ENCODE measurements around the gene NME3. TPM values are rescaled to one million over a fixed set of nuclear protein-coding genes. Genes with fewer than 3 reads are reported as not detected.

NME3 gene
- total RNA-seq, 1 donor from 2014 or later = 56.9 TPM

GRCh38 chr16:1767116-1767994 is 4.0 kb downstream of the NME3 start:
- FAIRE-seq (no peak), DNase-seq (ENCODE audit: low read depth) (no peak)
- Histone ChIP-seq H3K36me3 (ENCODE audit: control insufficient read depth, insufficient read depth, low read length) (peaks cover 44% of the 10 kb centered on the region), H3K27me3 (ENCODE audit: control insufficient read depth, insufficient read depth, low read length) (no peaks in the 10 kb centered on the region), H3K4me3 (ENCODE audit: low read depth, low read length) (no peak overlapping the region)
- no peak for TF ChIP-seq CTCF (IDR thresholded peaks at IDR 0.05; ENCODE audit: insufficient read depth, low read length, severe bottlenecking)

GRCh38 chr16:1766701-1767100 is 4.6 kb downstream of the NME3 start:
- no peak overlapping the region for H3K4me3 ChIP-seq (ENCODE audit: low read depth, low read length)
- H3K36me3 ChIP-seq (ENCODE audit: control insufficient read depth, insufficient read depth, low read length) = peaks cover 44% of the 10 kb centered on the region
- TF ChIP-seq CTCF (IDR thresholded peaks at IDR 0.05; ENCODE audit: insufficient read depth, low read length, severe bottlenecking) = no peak
- no peaks in the 10 kb centered on the region for H3K27me3 ChIP-seq (ENCODE audit: control insufficient read depth, insufficient read depth, low read length)
- FAIRE-seq (no peak), DNase-seq (ENCODE audit: low read depth) (no peak)

- no peak for DNase-seq (ENCODE audit: low read depth)
- H3K36me3 ChIP-seq (ENCODE audit: control insufficient read depth, insufficient read depth, low read length) = peaks cover 44% of the 10 kb centered on the region
- H3K27me3 ChIP-seq (ENCODE audit: control insufficient read depth, insufficient read depth, low read length) = no peaks in the 10 kb centered on the region
- FAIRE-seq = no peak
- no peak for TF ChIP-seq CTCF (IDR thresholded peaks at IDR 0.05; ENCODE audit: insufficient read depth, low read length, severe bottlenecking)
- H3K4me3 ChIP-seq (ENCODE audit: low read depth, low read length) = no peak overlapping the region
Observed at GRCh38 chr16:1766231-1766630, 5.1 kb downstream of the NME3 start.

DNA sequence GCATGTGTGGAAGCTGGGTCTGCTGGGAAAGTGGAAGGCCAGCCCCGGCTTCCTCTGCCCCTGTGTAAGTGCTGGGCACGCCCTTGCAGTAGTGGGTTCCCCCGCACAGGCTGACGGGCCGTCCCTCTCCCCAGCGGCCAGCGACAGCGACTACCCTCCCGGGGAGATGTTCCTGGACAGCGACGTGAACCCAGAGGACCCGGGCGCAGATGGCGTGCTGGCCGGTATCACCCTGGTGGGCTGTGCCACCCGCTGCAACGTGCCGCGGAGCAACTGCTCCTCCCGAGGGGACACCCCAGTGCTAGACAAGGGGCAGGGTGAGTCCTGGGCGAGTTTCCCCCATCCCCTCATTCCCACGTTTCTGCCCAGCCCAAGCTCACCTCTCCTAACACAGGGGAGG is 5.5 kb downstream of the NME3 start:
- no peak for DNase-seq (ENCODE audit: low read depth)
- Histone ChIP-seq H3K36me3 (ENCODE audit: control insufficient read depth, insufficient read depth, low read length) (peaks cover 44% of the 10 kb centered on the region), H3K4me3 (ENCODE audit: low read depth, low read length) (no peak overlapping the region), H3K27me3 (ENCODE audit: control insufficient read depth, insufficient read depth, low read length) (no peaks in the 10 kb centered on the region)
- FAIRE-seq = no peak
- no peak for TF ChIP-seq CTCF (IDR thresholded peaks at IDR 0.05; ENCODE audit: insufficient read depth, low read length, severe bottlenecking)

DNA sequence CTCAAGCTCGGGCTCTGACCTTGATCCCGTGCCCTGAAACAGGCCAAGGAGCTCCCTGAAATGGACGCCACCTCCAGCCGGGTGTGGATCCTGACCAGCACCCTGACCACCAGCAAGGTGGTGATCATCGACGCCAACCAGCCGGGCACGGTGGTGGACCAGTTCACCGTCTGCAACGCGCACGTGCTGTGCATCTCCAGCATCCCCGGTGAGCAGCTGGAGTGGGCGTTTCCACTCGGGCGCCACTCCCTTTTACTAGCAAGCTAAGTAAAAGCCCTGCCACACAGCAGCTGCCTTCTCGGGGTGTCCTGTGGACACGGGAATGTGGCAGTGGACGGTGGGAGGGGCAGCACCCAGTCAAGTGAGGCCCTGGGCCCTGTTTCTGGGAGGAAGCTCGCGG is 6.4 kb downstream of the NME3 start:
- DNase-seq (ENCODE audit: low read depth) (no peak), FAIRE-seq (no peak)
- no peak for TF ChIP-seq CTCF (IDR thresholded peaks at IDR 0.05; ENCODE audit: insufficient read depth, low read length, severe bottlenecking)
- Histone ChIP-seq H3K27me3 (ENCODE audit: control insufficient read depth, insufficient read depth, low read length) (no peaks in the 10 kb centered on the region), H3K4me3 (ENCODE audit: low read depth, low read length) (no peak overlapping the region), H3K36me3 (ENCODE audit: control insufficient read depth, insufficient read depth, low read length) (peaks cover 47% of the 10 kb centered on the region)
